Measurements from ENCODE around the gene ZNF587. TPM values are rescaled to one million over a fixed set of nuclear protein-coding genes. Genes with fewer than 3 reads are reported as not detected.
A peak's percentile ranks its signal among the peaks of the same experiment; 100 is the strongest.
"Not testable (repeated sequence)": the region's sequence is repeated elsewhere in the genome, so short reads cannot be mapped to it uniquely, and the experiment has no call there.

Gene ZNF587
- 23.0 TPM for polyA plus RNA-seq (2013, experiment 1 of 2)
- polyA plus RNA-seq (2013, experiment 2 of 2), result 20.2 TPM

GRCh38 chr19:57849666-57850473, at the start of gene ZNF587:
Gene ZNF587 (plus strand): TSS chr19:57849859. CDS start chr19:57850039, 180 bp downstream.
- peaks cover 51% of the 10 kb centered on the region for H3K36me3 ChIP-seq (ENCODE audit: control insufficient read depth, insufficient read depth, low read length)
- not testable (repeated sequence) for H3K9me3 ChIP-seq (ENCODE audit: control insufficient read depth, low read length); H3K4me1 ChIP-seq (ENCODE audit: control insufficient read depth, insufficient read depth, low read length, poor library complexity, severe bottlenecking)
- peak within 1 kb of the TSS; percentile 76 for H3K4me3 ChIP-seq (ENCODE audit: extremely low read depth, insufficient read depth, low read length, poor library complexity, severe bottlenecking)
- 1% methylated on average over 25 to 34 of the region's 42 CpGs for WGBS, 2 experiments (ENCODE audit: insufficient coverage in 2 of 2)
- H3K27ac ChIP-seq (ENCODE audit: low read depth, low read length, severe bottlenecking), result peak within 1 kb of the TSS; percentile 79

DNA sequence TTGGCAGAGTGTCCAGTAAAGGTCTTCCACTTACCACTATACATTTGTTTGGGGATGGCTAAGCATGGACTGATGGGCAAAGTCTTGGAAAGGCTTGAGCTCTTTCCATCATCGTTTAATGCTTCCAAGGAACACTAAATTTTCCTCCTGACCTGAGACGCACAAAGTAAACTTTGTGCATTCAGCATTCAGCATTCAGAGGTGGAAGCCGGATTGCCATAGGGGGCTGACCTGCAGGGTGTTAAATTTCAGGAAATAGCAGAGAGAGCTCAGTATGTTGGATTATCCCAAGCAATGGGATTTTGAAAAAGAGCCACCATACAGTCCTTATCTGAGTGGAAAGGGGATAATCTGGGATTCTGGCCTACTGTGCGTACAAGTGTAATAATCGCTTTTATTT, 49.0 kb upstream of the ZNF587 start:
- Histone ChIP-seq H3K4me1 (ENCODE audit: control insufficient read depth, insufficient read depth, low read length, poor library complexity, severe bottlenecking) (peaks cover 11% of the 10 kb centered on the region), H3K4me3 (ENCODE audit: extremely low read depth, insufficient read depth, low read length, poor library complexity, severe bottlenecking) (no peak overlapping the region), H3K27ac (ENCODE audit: low read depth, low read length, severe bottlenecking) (no peak overlapping the region), H3K9me3 (ENCODE audit: control insufficient read depth, low read length) (no peaks in the 10 kb centered on the region), H3K36me3 (ENCODE audit: control insufficient read depth, insufficient read depth, low read length) (peaks cover 22% of the 10 kb centered on the region)
- 76 to 80% methylated on average over 2 to 4 of the region's 5 CpGs for WGBS, 2 experiments (ENCODE audit: insufficient coverage in 2 of 2)

GRCh38 chr19:57802269-57802668, 47.4 kb upstream of the ZNF587 start:
- Histone ChIP-seq H3K27ac (ENCODE audit: low read depth, low read length, severe bottlenecking) (no peak overlapping the region), H3K9me3 (ENCODE audit: control insufficient read depth, low read length) (no peaks in the 10 kb centered on the region)
- WGBS, 2 experiments (ENCODE audit: insufficient coverage in 2 of 2), result 74 to 93% methylated on average over 2 to 4 of the region's 4 CpGs

DNA sequence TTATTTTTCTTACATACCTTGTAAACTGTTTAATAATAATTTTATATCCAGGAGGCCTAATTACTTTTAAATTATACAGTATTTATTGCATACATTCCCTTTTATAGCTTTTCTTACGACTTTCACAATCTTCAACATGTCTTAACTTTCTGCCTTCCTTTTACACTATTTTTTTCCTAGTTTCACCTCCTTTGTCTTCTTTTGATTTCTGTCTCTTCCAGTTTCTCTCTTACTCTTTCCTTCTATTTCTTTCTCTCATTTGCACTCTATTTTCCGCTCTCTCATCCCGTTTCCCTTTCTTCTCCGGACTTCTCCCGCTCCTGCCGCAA, 46.4 kb upstream of the ZNF587 start:
- Histone ChIP-seq H3K36me3 (ENCODE audit: control insufficient read depth, insufficient read depth, low read length) (peaks cover 32% of the 10 kb centered on the region), H3K9me3 (ENCODE audit: control insufficient read depth, low read length) (no peaks in the 10 kb centered on the region), H3K4me3 (ENCODE audit: extremely low read depth, insufficient read depth, low read length, poor library complexity, severe bottlenecking) (peak overlapping the region; percentile 52), H3K4me1 (ENCODE audit: control insufficient read depth, insufficient read depth, low read length, poor library complexity, severe bottlenecking) (peaks cover 11% of the 10 kb centered on the region), H3K27ac (ENCODE audit: low read depth, low read length, severe bottlenecking) (peak overlapping the region; percentile 96)
- 1 to 2% methylated on average over 5 to 6 of the region's 6 CpGs for WGBS, 2 experiments (ENCODE audit: insufficient coverage in 2 of 2)

More at GRCh38 chr19:57802269-57802668, 47.4 kb upstream of the ZNF587 start:
- peaks cover 11% of the 10 kb centered on the region for H3K4me1 ChIP-seq (ENCODE audit: control insufficient read depth, insufficient read depth, low read length, poor library complexity, severe bottlenecking)
- peaks cover 24% of the 10 kb centered on the region for H3K36me3 ChIP-seq (ENCODE audit: control insufficient read depth, insufficient read depth, low read length)
- H3K4me3 ChIP-seq (ENCODE audit: extremely low read depth, insufficient read depth, low read length, poor library complexity, severe bottlenecking), result no peak overlapping the region

DNA sequence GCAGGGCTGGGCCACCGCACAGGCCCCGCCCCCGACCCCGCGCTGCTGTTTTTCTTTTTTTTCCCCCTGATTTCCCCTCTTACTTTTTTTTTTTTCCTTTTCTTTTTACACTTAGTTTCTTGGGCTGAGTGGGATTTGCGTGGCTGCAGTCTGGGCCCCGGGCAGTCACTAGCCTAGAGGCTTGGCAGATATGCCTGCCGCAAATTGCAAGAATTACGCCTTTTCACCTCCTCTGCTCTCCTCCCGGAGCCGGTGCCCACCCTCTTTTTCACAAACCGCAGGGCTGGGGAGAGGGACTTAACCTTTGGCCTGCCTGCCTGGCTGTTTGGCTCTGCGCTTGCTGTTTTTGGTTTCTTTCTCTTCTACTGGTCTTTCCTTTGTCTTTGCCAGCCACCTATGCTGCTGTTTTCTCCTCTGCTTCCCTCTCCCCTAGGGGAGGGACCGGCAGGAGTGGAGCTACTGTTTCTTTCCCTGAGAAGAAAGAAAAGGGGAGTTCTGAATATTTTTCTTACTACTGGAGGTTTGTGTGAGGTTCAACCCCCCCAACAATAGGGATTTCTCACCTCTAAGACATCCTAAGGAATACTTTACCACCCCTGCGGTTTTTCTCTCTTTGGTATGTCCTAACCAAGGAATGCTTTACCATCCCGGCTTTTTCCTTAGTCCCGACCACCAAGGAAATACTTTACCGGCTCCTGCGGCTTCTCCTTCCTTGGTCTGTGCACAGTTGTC, 45.9 kb upstream of the ZNF587 start:
- H3K4me3 ChIP-seq (ENCODE audit: extremely low read depth, insufficient read depth, low read length, poor library complexity, severe bottlenecking), result peak overlapping the region; percentile 52
- H3K27ac ChIP-seq (ENCODE audit: low read depth, low read length, severe bottlenecking), result peak overlapping the region; percentile 96
- H3K36me3 ChIP-seq (ENCODE audit: control insufficient read depth, insufficient read depth, low read length), result peaks cover 36% of the 10 kb centered on the region
- H3K9me3 ChIP-seq (ENCODE audit: control insufficient read depth, low read length), result no peaks in the 10 kb centered on the region
- peaks cover 11% of the 10 kb centered on the region for H3K4me1 ChIP-seq (ENCODE audit: control insufficient read depth, insufficient read depth, low read length, poor library complexity, severe bottlenecking)
- 0 to 2% methylated on average over 12 to 18 of the region's 19 CpGs for WGBS, 2 experiments (ENCODE audit: insufficient coverage in 2 of 2)

DNA sequence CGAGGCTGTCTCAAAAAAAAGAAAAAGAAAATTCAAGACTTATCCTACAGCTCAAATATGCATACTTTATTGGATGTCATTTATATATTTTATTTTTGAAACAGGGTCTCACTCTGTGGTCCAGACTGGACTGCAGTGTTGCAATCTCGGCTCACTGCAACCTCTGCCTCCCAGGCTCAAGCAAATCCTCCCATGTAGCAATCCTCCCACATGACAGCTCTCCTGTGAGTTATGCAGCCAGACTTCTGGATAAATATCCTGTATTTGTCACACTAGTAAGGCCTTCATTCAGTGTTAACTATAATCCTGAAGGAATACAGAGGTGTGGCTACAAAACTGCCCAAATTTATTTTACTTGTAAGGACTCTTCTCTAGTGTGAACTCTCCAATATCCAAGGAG, 42.1 kb upstream of the ZNF587 start:
- Histone ChIP-seq H3K36me3 (ENCODE audit: control insufficient read depth, insufficient read depth, low read length) (peaks cover 46% of the 10 kb centered on the region), H3K4me3 (ENCODE audit: extremely low read depth, insufficient read depth, low read length, poor library complexity, severe bottlenecking) (no peak overlapping the region), H3K9me3 (ENCODE audit: control insufficient read depth, low read length) (no peaks in the 10 kb centered on the region), H3K4me1 (ENCODE audit: control insufficient read depth, insufficient read depth, low read length, poor library complexity, severe bottlenecking) (peaks cover 5% of the 10 kb centered on the region), H3K27ac (ENCODE audit: low read depth, low read length, severe bottlenecking) (no peak overlapping the region)
- 88 to 100% methylated on average over 1 of the region's 2 CpGs for WGBS, 2 experiments (ENCODE audit: insufficient coverage in 2 of 2)

DNA sequence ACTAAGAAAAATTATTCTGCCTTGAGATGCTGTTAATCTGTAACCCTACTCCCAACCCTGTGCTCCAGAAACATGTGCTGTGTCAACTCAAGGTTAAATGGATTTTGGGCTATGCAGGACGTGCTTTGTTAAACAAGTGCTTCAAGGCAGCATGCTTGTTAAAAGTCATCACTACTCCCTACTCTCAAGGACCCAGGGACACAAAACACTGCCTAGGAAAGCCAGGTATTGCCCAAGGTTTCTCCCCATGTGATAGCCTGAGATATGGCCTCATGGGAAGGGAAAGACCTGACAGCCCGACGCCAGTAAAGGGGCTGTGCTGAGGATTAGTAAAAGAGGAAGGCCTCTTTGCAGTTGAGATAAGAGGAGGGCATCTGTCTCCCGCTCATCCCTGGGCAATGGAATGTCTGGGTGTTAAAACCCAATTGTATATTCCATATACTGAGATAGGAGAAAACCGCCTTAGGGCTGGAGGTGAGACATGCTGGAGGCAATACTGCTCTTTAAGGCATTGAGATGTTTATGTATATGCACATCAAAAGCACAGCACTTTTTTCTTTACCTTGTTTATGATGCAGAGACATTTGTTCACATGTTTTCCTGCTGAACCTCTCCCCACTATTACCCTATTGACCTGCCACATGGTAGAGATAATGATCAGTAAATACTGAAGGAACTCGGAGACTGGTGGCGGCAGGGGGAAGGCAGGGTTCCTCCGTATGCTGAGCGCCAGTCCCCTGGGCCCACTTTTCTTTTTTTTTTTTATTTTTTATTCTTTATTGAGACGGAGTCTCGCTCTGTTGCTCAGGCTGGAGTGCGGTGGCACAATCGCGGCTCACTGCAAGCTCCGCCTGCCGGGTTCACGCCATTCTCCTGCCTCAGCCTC, 39.0 kb upstream of the ZNF587 start:
- H3K36me3 ChIP-seq (ENCODE audit: control insufficient read depth, insufficient read depth, low read length), result peaks cover 49% of the 10 kb centered on the region

GRCh38 chr19:57812226-57812625, 37.4 kb upstream of the ZNF587 start:
- WGBS, 2 experiments (ENCODE audit: insufficient coverage in 2 of 2), result 96 to 100% methylated on average over 2 to 3 of the region's 3 CpGs
- Histone ChIP-seq H3K9me3 (ENCODE audit: control insufficient read depth, low read length) (no peaks in the 10 kb centered on the region), H3K4me1 (ENCODE audit: control insufficient read depth, insufficient read depth, low read length, poor library complexity, severe bottlenecking) (no peaks in the 10 kb centered on the region), H3K27ac (ENCODE audit: low read depth, low read length, severe bottlenecking) (no peak overlapping the region), H3K36me3 (ENCODE audit: control insufficient read depth, insufficient read depth, low read length) (peaks cover 41% of the 10 kb centered on the region), H3K4me3 (ENCODE audit: extremely low read depth, insufficient read depth, low read length, poor library complexity, severe bottlenecking) (no peak overlapping the region)

More for the DNA sequence above, 39.0 kb upstream of the ZNF587 start:
- not testable (repeated sequence) for H3K27ac ChIP-seq (ENCODE audit: low read depth, low read length, severe bottlenecking); H3K9me3 ChIP-seq (ENCODE audit: control insufficient read depth, low read length); H3K4me3 ChIP-seq (ENCODE audit: extremely low read depth, insufficient read depth, low read length, poor library complexity, severe bottlenecking); H3K4me1 ChIP-seq (ENCODE audit: control insufficient read depth, insufficient read depth, low read length, poor library complexity, severe bottlenecking)
- 80 to 92% methylated on average over 11 to 13 of the region's 17 CpGs for WGBS, 2 experiments (ENCODE audit: insufficient coverage in 2 of 2)

DNA sequence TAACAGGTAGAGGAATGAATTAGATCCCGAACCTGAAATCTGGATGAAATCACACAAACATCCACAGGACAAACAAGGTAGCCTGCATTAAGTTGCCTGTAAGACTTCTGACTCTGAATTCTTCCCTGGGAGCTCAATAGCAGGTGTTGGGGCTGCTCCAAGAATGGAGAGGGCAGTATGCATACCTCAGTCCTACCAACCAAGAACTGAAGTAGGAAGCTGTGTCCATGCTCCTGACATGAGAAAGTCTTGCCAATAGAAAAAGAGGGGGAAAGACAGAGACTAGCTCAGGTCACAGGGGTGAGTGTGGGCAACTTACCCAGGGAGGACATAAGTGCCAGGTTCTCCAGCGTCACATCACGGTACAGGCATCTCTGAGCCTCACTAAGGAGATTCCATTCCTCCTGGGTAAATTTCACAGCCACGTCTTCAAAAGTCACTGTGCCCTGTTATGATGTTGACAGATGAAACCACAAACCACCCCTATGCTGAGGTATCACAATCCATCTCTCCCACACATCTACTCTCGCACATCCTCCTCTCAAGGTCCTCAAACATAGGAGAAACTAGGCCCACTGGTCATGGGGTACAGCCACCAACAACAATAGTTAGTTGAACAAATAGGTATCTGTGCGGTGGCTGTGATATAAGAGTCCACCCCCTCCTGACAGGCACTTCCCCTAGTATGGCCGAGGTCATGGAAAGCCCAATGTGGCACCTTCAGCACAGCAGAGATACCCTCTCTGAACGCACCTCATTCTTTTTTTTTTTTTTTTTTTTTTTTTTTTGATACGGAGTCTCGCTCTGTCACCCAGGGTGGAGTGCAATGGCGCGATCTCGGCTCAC, 36.5 kb upstream of the ZNF587 start:
- WGBS, 2 experiments (ENCODE audit: insufficient coverage in 2 of 2), result 90 to 94% methylated on average over 3 to 6 of the region's 13 CpGs
- not testable (repeated sequence) for H3K27ac ChIP-seq (ENCODE audit: low read depth, low read length, severe bottlenecking); H3K4me1 ChIP-seq (ENCODE audit: control insufficient read depth, insufficient read depth, low read length, poor library complexity, severe bottlenecking); H3K4me3 ChIP-seq (ENCODE audit: extremely low read depth, insufficient read depth, low read length, poor library complexity, severe bottlenecking); H3K9me3 ChIP-seq (ENCODE audit: control insufficient read depth, low read length)
- H3K36me3 ChIP-seq (ENCODE audit: control insufficient read depth, insufficient read depth, low read length), result peaks cover 34% of the 10 kb centered on the region
